ENCODE measurements around the gene LCOR. TPM values are rescaled to one million over a fixed set of nuclear protein-coding genes. Genes with fewer than 3 reads are reported as not detected.

The LCOR gene
- total and polyA plus RNA-seq, 8 donors = 2.0 to 61.3 (median 18.0) TPM

DNA sequence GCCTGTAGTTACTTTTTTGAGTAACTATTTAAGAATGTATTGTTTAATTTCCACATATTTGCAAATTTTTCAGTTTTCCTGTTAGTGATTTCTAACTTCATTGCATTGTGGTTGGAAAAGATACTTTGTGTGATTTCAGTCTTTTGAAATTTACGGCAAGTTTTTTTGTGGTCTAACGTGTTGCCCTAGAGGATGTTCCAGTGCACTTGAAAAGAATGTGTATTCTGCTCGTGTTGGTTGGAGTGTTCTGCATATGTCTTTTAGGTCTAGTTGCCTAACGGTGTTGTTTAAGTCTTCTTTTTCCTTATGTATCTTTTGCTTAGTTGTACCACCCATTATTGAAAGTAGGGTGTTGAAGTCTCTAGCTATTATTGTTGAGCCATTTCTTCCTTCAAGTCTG lies 59.7 kb downstream of the LCOR start:
- TF ChIP-seq EP300 (IDR thresholded peaks at IDR 0.05) (no peak), POLR2AphosphoS5 (IDR thresholded peaks at IDR 0.05) (no peak), POLR2A (IDR thresholded peaks at IDR 0.05) (no peak)
- TF ChIP-seq, protein P1, sequence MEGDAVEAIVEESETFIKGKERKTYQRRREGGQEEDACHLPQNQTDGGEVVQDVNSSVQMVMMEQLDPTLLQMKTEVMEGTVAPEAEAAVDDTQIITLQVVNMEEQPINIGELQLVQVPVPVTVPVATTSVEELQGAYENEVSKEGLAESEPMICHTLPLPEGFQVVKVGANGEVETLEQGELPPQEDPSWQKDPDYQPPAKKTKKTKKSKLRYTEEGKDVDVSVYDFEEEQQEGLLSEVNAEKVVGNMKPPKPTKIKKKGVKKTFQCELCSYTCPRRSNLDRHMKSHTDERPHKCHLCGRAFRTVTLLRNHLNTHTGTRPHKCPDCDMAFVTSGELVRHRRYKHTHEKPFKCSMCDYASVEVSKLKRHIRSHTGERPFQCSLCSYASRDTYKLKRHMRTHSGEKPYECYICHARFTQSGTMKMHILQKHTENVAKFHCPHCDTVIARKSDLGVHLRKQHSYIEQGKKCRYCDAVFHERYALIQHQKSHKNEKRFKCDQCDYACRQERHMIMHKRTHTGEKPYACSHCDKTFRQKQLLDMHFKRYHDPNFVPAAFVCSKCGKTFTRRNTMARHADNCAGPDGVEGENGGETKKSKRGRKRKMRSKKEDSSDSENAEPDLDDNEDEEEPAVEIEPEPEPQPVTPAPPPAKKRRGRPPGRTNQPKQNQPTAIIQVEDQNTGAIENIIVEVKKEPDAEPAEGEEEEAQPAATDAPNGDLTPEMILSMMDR (IDR thresholded peaks at IDR 0.05) = no peak
- no peak overlapping the region for H3K27ac ChIP-seq
- H3K4me1 ChIP-seq = peaks cover 9 to 37% (median 15%) of the 10 kb centered on the region in 4 donors
- H3K9me3 ChIP-seq = peaks cover 0 to 9% (median 0%) of the 10 kb centered on the region in 4 donors
- H3K27me3 ChIP-seq = no peaks in the 10 kb centered on the region
- H3K36me3 ChIP-seq = peaks cover 0 to 11% (median 2%) of the 10 kb centered on the region in 4 donors
- no peak overlapping the region for H3K4me3 ChIP-seq
- intact Hi-C loops (cut with DNase I; ENCODE audit: low total_unique reads) = no loop called here
- 77 to 94% (median 88%) methylated on average over 4 of the region's 4 CpGs for WGBS, 5 donors
- DNase-seq = no peak

DNA sequence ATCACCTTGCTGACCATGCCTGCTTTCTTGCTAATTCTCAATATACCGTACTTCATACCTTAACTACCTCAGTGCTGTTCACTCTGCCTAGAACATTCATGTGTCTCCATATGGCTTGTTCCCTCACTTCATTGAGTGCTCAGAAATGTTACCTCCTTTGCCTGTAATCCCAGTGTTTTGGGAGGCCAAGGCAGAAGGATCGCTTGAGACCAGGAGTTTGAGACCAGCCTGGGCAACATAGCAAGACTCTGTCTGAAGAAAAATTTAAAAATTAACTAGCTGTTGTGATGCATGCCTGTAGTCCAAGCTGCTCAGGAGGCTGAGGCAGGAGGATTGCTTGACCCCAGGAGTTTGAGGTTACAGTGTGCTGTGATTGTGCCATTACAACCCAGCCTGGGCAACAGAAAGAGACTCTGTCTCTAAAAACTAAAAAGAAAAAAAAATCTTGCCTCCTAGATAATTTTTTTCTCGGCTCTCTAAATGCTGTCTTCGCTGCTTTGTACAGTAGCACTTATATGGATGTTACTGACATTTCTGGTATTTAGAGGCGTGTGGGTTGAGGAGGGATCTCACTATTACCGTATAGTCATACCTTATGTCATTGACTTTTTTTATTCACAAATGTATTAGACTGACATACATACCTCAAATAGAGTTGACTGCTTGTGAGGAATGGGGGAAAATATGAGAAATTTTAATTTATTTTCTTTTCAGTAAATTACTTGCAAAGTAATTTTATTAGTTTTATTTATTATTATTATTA lies 63.7 kb downstream of the LCOR start:
- 89 to 98% (median 95%) methylated on average over 6 of the region's 6 CpGs for WGBS, 5 donors
- Histone ChIP-seq H3K27ac (no peak overlapping the region), H3K4me1 (peaks cover under 1 to 40% (median 23%) of the 10 kb centered on the region in 4 donors), H3K4me3 (no peak overlapping the region), H3K36me3 (peaks cover 0 to 5% (median 0%) of the 10 kb centered on the region in 4 donors), H3K27me3 (no peaks in the 10 kb centered on the region), H3K9me3 (peaks cover 0 to 9% (median 0%) of the 10 kb centered on the region in 4 donors)
- TF ChIP-seq, protein P1 (IDR thresholded peaks at IDR 0.05) = no peak
- TF ChIP-seq POLR2A (IDR thresholded peaks at IDR 0.05) (no peak), POLR2AphosphoS5 (IDR thresholded peaks at IDR 0.05) (no peak), EP300 (IDR thresholded peaks at IDR 0.05) (no peak)
- no peak for DNase-seq
- intact Hi-C loops (cut with DNase I; ENCODE audit: low total_unique reads) = no loop called here

DNA sequence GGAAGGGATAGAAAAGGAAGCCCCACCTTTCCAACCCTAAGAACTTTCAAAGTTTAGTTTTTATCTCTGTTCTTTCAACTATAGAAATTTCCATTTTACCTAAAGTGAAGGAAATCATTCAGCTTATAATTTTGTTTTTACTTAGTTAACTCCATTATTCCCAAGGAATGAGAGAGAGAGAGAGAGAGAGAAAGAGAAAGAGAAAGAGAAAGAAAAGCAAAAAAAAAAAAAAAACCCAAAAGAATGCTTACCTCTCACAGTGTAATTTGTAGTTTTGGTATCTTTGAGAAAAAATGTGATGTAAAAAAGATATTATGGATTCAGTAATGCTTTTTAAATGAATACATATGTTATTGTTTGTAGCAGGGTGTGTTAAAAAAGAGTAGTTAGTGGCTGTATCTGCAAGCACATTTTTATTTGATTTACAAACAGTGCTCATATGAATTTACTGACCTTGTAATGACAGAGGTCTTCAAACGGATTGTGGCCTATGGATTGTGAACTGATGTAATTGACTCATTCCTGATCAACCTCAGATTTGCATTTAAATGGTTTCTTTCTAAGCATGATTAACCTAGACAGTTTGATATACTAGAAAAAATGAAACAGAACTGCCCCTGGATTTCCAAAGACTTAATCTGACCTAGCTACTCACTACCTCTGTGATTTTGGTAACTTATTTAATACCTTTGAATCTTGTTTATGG lies 64.9 kb downstream of the LCOR start:
- intact Hi-C loops (cut with DNase I; ENCODE audit: low total_unique reads) = no loop called here
- no peak overlapping the region for H3K4me3 ChIP-seq
- H3K9me3 ChIP-seq = peaks cover 0 to 6% (median 0%) of the 10 kb centered on the region in 4 donors
- H3K4me1 ChIP-seq = peaks cover 0 to 40% (median 22%) of the 10 kb centered on the region in 4 donors
- no peak for TF ChIP-seq POLR2AphosphoS5 (IDR thresholded peaks at IDR 0.05)
- TF ChIP-seq, protein P1 (IDR thresholded peaks at IDR 0.05) = no peak
- TF ChIP-seq EP300 (IDR thresholded peaks at IDR 0.05) = no peak
- TF ChIP-seq POLR2A (IDR thresholded peaks at IDR 0.05) = no peak
- 13 to 48% (median 27%) methylated on average over 1 of the region's 1 CpG for WGBS, 5 donors
- no peak overlapping the region for H3K27ac ChIP-seq
- no peaks in the 10 kb centered on the region for H3K27me3 ChIP-seq
- no peak for DNase-seq
- peaks cover 0 to 5% (median 0%) of the 10 kb centered on the region in 4 donors for H3K36me3 ChIP-seq

DNA sequence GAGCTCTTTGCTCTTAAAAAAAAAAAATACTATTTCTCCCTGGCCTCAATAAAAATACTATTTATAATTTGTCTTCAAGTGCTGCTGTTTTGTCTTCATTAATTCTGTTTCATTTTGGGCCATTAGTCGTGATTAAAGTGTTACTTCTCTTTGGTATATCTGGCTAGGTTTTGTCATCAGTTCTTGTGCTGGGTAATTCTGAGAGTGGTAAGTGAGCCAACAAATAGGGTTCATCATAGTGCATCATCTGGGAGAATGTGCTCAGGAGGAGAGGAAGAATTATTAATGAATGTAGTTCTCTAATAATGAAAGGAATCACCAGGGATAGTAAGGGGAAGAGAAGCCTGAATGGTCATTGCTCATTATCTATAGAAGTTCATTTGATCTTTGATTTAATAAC lies 70.0 kb downstream of the LCOR start:
- no peak for DNase-seq
- Histone ChIP-seq H3K27ac (no peak overlapping the region), H3K4me3 (no peak overlapping the region), H3K36me3 (no peaks in the 10 kb centered on the region), H3K27me3 (no peaks in the 10 kb centered on the region), H3K4me1 (peaks cover 13 to 69% (median 40%) of the 10 kb centered on the region in 4 donors), H3K9me3 (no peaks in the 10 kb centered on the region)
- intact Hi-C loops (cut with DNase I; ENCODE audit: low total_unique reads) = no loop called here
- no peak for TF ChIP-seq POLR2A (IDR thresholded peaks at IDR 0.05)
- no peak for TF ChIP-seq POLR2AphosphoS5 (IDR thresholded peaks at IDR 0.05)
- no peak for TF ChIP-seq EP300 (IDR thresholded peaks at IDR 0.05)
- TF ChIP-seq, protein P1 (IDR thresholded peaks at IDR 0.05) = no peak
- WGBS, 5 donors = 79 to 89% (median 81%) methylated on average over 1 of the region's 1 CpG
